Progenitor cell of endocrine pancreas (in vitro differentiated cells): Measurements from ENCODE around the gene AGPAT4. TPM values are rescaled to one million over a fixed set of nuclear protein-coding genes. Genes with fewer than 3 reads are reported as not detected.
"Not testable (repeated sequence)": the region's sequence is repeated elsewhere in the genome, so short reads cannot be mapped to it uniquely, and the experiment has no call there.

Source experiments
- DNase-seq: peaks from one replicate; pipeline ENCODE4 v3.0.0; 2021; ENCODE audit warnings: low spot score; ENCODE audit not compliant: unreplicated experiment
- H3K27ac Mint-ChIP-seq: 2 replicates; pipeline ENCODE4 v1.8.0; 2021; ENCODE audit warnings: mild to moderate bottlenecking, moderate library complexity, mixed read lengths
- H3K27me3 Mint-ChIP-seq: 2 replicates; pipeline ENCODE4 v1.8.0; 2021; ENCODE audit warnings: mixed read lengths
- H3K36me3 Mint-ChIP-seq: 2 replicates; pipeline ENCODE4 v1.8.0; 2022; ENCODE audit warnings: mixed read lengths; ENCODE audit not compliant: insufficient read depth
- H3K4me1 Mint-ChIP-seq: 2 replicates; pipeline ENCODE4 v1.8.0; 2021; ENCODE audit warnings: low read depth, mixed read lengths
- H3K4me3 Mint-ChIP-seq: 2 replicates; pipeline ENCODE4 v1.8.0; 2021; ENCODE audit warnings: low read depth, mild to moderate bottlenecking, moderate library complexity, mixed read lengths
- H3K9me3 Mint-ChIP-seq: 2 replicates; pipeline ENCODE4 v1.8.0; 2021; ENCODE audit warnings: low read depth, mixed read lengths
- CTCF ChIP-seq: fragments of 200-600 bp; sonication (generic); IDR thresholded peaks from one replicate; pipeline ENCODE4 v1.5.0; 2021; ENCODE audit warnings: antibody characterized with exemption, mild to moderate bottlenecking; ENCODE audit not compliant: unreplicated experiment
- total RNA-seq: library from RNA; stranded (reverse); gene quantifications from 2 replicates; pipeline ENCODE4 v1.2.1, GENCODE V29; 2021

AGPAT4 gene
- total RNA-seq, 1 donor from 2014 or later: 43.7 TPM

DNA sequence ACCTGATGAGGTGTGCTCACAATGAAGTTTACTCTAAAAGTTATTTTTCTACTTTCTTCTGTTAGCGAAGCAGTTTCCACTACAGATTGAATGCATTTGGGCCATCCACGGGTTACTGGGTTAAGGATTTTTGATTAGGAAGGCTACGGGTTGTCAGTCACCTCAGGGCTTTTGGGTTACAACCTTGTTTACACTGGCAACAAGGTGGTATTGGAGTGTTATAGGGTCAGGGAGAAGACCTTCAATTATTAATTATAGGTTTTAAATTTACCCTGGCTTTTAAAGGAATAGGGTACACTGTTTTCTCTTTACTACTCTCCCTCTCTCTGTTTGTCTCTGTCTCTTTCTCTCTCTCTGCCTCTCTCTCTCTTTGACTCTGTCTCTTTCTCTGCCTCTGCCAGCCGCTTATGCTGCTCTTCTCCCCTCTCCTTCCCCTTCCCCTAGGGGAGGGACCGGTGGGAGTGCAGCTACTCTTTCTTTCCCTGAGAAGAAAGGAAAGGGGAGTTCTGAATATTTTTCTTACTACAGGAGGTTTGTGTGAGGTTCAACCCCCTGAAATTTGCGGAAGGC is 40.2 kb upstream of the AGPAT4 start:
- no peak overlapping the region for H3K27ac Mint-ChIP-seq
- H3K4me1 Mint-ChIP-seq: peaks cover 2% of the 10 kb centered on the region
- peaks cover 12% of the 10 kb centered on the region for H3K9me3 Mint-ChIP-seq
- H3K27me3 Mint-ChIP-seq: no peaks in the 10 kb centered on the region
- peaks cover 2% of the 10 kb centered on the region for H3K36me3 Mint-ChIP-seq
- H3K4me3 Mint-ChIP-seq: no peak overlapping the region
- TF ChIP-seq CTCF: no peak
- DNase-seq: no peak

GRCh38 chr6:161313475-161313874 is 39.6 kb upstream of the AGPAT4 start:
- not testable (repeated sequence) for DNase-seq, H3K4me3 Mint-ChIP-seq, H3K27ac Mint-ChIP-seq, H3K4me1 Mint-ChIP-seq, H3K36me3 Mint-ChIP-seq, H3K27me3 Mint-ChIP-seq
- peaks cover 12% of the 10 kb centered on the region for H3K9me3 Mint-ChIP-seq

DNA sequence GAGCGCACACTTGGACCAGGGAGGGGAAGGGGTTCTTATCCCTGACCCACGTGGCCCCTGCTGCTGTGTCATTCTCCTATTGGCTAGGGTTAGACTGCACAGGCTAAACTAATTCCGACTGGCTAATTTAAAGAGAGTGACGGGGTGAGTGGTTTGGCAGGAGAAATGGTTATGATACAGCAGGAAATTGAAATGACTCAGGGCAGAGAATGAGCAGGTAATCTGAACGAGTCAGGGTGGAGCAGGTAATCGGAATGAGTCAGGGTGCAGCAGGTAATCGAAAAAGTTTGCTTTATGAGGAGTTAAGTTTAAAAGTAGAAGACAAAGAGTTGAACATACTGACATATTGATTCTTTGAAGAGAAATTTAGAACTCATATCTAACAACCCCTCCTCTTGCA is 35.9 kb upstream of the AGPAT4 start:
- H3K27me3 Mint-ChIP-seq, H3K9me3 Mint-ChIP-seq, H3K36me3 Mint-ChIP-seq, DNase-seq, H3K4me3 Mint-ChIP-seq, H3K4me1 Mint-ChIP-seq, H3K27ac Mint-ChIP-seq: not testable (repeated sequence)

DNA sequence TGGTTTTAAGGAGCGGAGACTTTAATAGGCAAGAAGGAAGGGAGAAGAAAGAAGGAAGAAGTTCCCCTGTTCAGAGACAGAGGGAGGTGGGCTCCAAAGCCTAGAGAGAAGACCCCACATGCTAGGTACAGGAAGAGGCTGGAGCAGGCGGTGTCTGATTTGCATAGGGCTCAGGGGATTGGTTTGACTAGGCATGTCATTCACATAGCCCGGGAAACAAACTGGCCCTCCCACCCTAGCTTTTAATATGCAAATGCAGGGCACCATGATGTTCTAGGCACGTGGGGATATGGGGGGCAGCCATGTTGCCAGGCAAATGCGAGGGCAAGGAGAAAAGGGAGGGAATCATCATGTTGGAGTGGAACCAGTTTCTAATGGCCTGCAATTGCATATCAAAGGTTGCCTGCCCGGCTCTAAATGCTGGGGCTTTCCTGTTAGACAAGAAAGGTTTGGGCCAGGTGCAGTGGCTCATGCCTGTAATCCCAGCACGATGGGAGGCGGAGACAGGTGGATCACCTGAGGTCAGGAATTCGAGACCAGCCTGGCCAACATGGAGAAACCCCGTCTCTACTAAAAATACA is 34.3 kb upstream of the AGPAT4 start:
- H3K9me3 Mint-ChIP-seq: peaks cover 4% of the 10 kb centered on the region
- H3K27ac Mint-ChIP-seq: no peak overlapping the region
- H3K27me3 Mint-ChIP-seq: no peaks in the 10 kb centered on the region
- no peaks in the 10 kb centered on the region for H3K36me3 Mint-ChIP-seq
- H3K4me1 Mint-ChIP-seq: no peaks in the 10 kb centered on the region
- no peak overlapping the region for H3K4me3 Mint-ChIP-seq
- TF ChIP-seq CTCF: no peak
- no peak for DNase-seq

- no peaks in the 10 kb centered on the region for H3K36me3 Mint-ChIP-seq
- DNase-seq: no peak
- no peaks in the 10 kb centered on the region for H3K4me1 Mint-ChIP-seq
- no peak for TF ChIP-seq CTCF
- H3K27me3 Mint-ChIP-seq: peaks cover 4% of the 10 kb centered on the region
- no peak overlapping the region for H3K4me3 Mint-ChIP-seq
- no peak overlapping the region for H3K27ac Mint-ChIP-seq
- H3K9me3 Mint-ChIP-seq: peaks cover 4% of the 10 kb centered on the region
Measured at GRCh38 chr6:161305860-161306259, 32.0 kb upstream of the AGPAT4 start.

GRCh38 chr6:161303628-161304340 is 29.9 kb upstream of the AGPAT4 start:
- no peak overlapping the region for H3K27ac Mint-ChIP-seq
- H3K4me1 Mint-ChIP-seq: no peaks in the 10 kb centered on the region
- no peak for TF ChIP-seq CTCF
- no peaks in the 10 kb centered on the region for H3K9me3 Mint-ChIP-seq
- DNase-seq: no peak
- no peaks in the 10 kb centered on the region for H3K36me3 Mint-ChIP-seq
- H3K4me3 Mint-ChIP-seq: no peak overlapping the region
- H3K27me3 Mint-ChIP-seq: peaks cover 4% of the 10 kb centered on the region
